ENCODE results near the gene ERC2. TPM values are rescaled to one million over a fixed set of nuclear protein-coding genes. Genes with fewer than 3 reads are reported as not detected.

Gene ERC2
- total and polyA plus RNA-seq, 8 donors, result 1.2 to 4.8 (median 2.3) TPM

- intact Hi-C loops (cut with DNase I), result no loop called here
- no peaks in the 10 kb centered on the region for H3K9me3 ChIP-seq
- WGBS, 2 donors, result 29 to 35% methylated on average over 10 of the region's 10 CpGs
- no peak overlapping the region for H3K4me3 ChIP-seq
- FAIRE-seq (no peak), DNase-seq (peak; percentile 45 to 70 (median 58)), ATAC-seq (peak; percentile 89 to 96 (median 92))
- peak overlapping the region in 2 of 4 donors; percentile 8 to 26 for H3K27ac ChIP-seq
- no peaks in the 10 kb centered on the region for H3K27me3 ChIP-seq
- no peak for TF ChIP-seq CTCF (IDR thresholded peaks at IDR 0.05)
- no peaks in the 10 kb centered on the region for H3K36me3 ChIP-seq
- H3K4me1 ChIP-seq, result peaks cover 4 to 23% (median 23%) of the 10 kb centered on the region in 3 donors
Observed at GRCh38 chr3:55526332-55527030, 941.8 kb downstream of the ERC2 start.

GRCh38 chr3:55525436-55525835 lies 942.8 kb downstream of the ERC2 start:
- no peaks in the 10 kb centered on the region for H3K9me3 ChIP-seq
- no peaks in the 10 kb centered on the region for H3K27me3 ChIP-seq
- WGBS, 2 donors, result 69 to 72% methylated on average over 3 of the region's 3 CpGs
- no peak for TF ChIP-seq CTCF (IDR thresholded peaks at IDR 0.05)
- ATAC-seq, result no peak
- H3K4me1 ChIP-seq, result peaks cover 4 to 23% (median 23%) of the 10 kb centered on the region in 3 donors
- no peaks in the 10 kb centered on the region for H3K36me3 ChIP-seq
- no peak for DNase-seq
- H3K27ac ChIP-seq, result no peak overlapping the region
- H3K4me3 ChIP-seq, result no peak overlapping the region
- intact Hi-C loops (cut with DNase I), result no loop called here
- no peak for FAIRE-seq

GRCh38 chr3:55524565-55525244 lies 943.6 kb downstream of the ERC2 start:
- Histone ChIP-seq H3K4me1 (peaks cover 4 to 23% (median 23%) of the 10 kb centered on the region in 3 donors), H3K4me3 (no peak overlapping the region), H3K27ac (no peak overlapping the region), H3K9me3 (no peaks in the 10 kb centered on the region), H3K27me3 (no peaks in the 10 kb centered on the region), H3K36me3 (no peaks in the 10 kb centered on the region)
- WGBS, 2 donors, result 70 to 76% methylated on average over 4 of the region's 4 CpGs
- FAIRE-seq (no peak), ATAC-seq (no peak), DNase-seq (no peak)
- intact Hi-C loops (cut with DNase I), result no loop called here
- no peak for TF ChIP-seq CTCF (IDR thresholded peaks at IDR 0.05)

GRCh38 chr3:55523471-55523870 lies 944.8 kb downstream of the ERC2 start:
- Histone ChIP-seq H3K9me3 (no peaks in the 10 kb centered on the region), H3K27me3 (no peaks in the 10 kb centered on the region), H3K4me1 (peaks cover 4 to 23% (median 23%) of the 10 kb centered on the region in 3 donors), H3K27ac (no peak overlapping the region), H3K36me3 (no peaks in the 10 kb centered on the region), H3K4me3 (no peak overlapping the region)
- DNase-seq (no peak), FAIRE-seq (no peak), ATAC-seq (no peak)
- WGBS, 2 donors, result 90 to 94% methylated on average over 2 of the region's 2 CpGs
- intact Hi-C loops (cut with DNase I), result no loop called here
- no peak for TF ChIP-seq CTCF (IDR thresholded peaks at IDR 0.05)
